ENCODE data around the gene NFASC.

NFASC gene

DNA sequence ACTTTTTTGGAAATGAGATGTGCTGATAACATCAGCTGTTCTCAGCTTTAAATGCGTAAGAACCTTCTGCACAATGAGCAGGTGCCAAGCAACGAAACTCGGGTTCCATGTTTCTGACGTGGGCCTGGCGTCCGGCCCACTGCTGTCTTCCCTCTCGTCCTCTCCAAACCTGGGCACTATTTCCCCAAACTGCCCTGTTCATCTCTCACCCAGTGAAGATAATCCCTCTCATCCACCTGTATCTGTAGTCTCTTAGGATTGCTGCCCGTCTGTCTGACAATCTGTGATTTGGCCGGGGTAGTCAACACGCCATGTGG is 122.3 kb downstream of the NFASC start:
- DNase-seq, result no peak
- H3K9me3 ChIP-seq, result no peaks in the 10 kb centered on the region
- no peak overlapping the region for H3K4me3 ChIP-seq
- H3K36me3 ChIP-seq, result peaks cover 0 to 5% (median 0%) of the 10 kb centered on the region in 3 donors
- H3K4me1 ChIP-seq, result no peaks in the 10 kb centered on the region
- H3K27me3 ChIP-seq, result no peaks in the 10 kb centered on the region
- TF ChIP-seq, protein P1, sequence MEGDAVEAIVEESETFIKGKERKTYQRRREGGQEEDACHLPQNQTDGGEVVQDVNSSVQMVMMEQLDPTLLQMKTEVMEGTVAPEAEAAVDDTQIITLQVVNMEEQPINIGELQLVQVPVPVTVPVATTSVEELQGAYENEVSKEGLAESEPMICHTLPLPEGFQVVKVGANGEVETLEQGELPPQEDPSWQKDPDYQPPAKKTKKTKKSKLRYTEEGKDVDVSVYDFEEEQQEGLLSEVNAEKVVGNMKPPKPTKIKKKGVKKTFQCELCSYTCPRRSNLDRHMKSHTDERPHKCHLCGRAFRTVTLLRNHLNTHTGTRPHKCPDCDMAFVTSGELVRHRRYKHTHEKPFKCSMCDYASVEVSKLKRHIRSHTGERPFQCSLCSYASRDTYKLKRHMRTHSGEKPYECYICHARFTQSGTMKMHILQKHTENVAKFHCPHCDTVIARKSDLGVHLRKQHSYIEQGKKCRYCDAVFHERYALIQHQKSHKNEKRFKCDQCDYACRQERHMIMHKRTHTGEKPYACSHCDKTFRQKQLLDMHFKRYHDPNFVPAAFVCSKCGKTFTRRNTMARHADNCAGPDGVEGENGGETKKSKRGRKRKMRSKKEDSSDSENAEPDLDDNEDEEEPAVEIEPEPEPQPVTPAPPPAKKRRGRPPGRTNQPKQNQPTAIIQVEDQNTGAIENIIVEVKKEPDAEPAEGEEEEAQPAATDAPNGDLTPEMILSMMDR (IDR thresholded peaks at IDR 0.05), result no peak
- intact Hi-C loops (cut with DNase I; ENCODE audit: low total_unique reads), result no loop called here
- H3K27ac ChIP-seq, result no peak overlapping the region

DNA sequence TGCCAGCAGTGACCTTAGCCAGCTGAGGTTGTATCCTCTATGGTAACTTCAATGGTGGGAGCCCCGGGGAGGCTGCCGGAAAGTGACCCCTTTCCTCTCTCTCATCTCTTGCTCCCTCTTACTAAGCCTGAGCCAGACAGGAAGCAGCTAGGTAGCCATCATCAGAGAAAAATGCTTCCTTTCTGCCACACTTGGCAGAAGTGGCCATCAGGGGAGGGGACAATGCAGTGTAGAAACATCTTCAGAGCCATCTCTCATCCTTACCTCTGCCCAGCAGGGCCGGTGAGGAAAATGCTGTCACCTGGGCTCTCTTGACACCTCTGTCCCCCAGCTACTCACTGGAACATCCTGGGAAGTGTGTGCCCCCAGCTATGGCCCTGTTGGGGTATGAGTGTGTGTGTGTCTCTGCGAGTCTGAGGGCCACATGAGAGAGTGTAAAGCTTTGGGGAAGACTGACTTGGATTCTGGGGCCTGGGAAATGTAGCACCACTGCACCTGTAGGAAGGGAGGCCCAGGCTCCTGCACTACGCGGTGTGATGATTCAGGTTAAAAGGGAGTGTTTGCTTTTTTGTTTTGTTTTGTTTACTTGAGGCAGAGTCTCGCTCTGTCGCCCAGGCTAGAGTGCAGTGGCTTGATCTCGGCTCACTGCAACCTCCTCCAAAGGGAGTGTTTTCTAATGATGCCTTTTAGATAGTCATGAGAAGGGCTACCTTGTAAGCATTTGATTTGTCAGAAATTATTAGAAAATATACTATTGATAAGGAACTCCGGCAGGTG is 123.6 kb downstream of the NFASC start:
- no peak for DNase-seq
- intact Hi-C loops (cut with DNase I; ENCODE audit: low total_unique reads), result no loop called here
- H3K36me3 ChIP-seq, result peaks cover 0 to 5% (median 3%) of the 10 kb centered on the region in 3 donors
- H3K4me1 ChIP-seq, result no peaks in the 10 kb centered on the region
- no peak overlapping the region for H3K27ac ChIP-seq
- no peaks in the 10 kb centered on the region for H3K27me3 ChIP-seq
- no peak overlapping the region for H3K4me3 ChIP-seq
- TF ChIP-seq, protein P1 (IDR thresholded peaks at IDR 0.05), result no peak
- H3K9me3 ChIP-seq, result no peaks in the 10 kb centered on the region

DNA sequence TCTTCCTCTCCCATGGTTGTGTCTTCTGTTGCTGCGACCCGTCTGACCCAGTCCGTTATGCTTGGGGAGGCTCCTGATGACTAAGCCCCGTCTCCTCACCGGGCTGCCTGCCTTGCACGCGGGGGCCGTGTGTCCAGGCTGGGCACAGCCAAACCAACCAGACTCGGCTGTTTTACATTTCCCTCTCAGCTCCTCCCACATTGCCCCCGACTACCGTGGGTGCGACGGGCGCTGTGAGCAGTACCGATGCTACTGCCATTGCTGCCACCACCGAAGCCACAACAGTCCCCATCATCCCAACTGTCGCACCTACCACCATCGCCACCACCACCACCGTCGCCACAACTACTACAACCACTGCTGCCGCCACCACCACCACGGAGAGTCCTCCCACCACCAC is 126.3 kb downstream of the NFASC start:
- intact Hi-C loops (cut with DNase I; ENCODE audit: low total_unique reads), result no loop called here
- peaks cover 0 to 6% (median 0%) of the 10 kb centered on the region in 3 donors for H3K36me3 ChIP-seq

DNA sequence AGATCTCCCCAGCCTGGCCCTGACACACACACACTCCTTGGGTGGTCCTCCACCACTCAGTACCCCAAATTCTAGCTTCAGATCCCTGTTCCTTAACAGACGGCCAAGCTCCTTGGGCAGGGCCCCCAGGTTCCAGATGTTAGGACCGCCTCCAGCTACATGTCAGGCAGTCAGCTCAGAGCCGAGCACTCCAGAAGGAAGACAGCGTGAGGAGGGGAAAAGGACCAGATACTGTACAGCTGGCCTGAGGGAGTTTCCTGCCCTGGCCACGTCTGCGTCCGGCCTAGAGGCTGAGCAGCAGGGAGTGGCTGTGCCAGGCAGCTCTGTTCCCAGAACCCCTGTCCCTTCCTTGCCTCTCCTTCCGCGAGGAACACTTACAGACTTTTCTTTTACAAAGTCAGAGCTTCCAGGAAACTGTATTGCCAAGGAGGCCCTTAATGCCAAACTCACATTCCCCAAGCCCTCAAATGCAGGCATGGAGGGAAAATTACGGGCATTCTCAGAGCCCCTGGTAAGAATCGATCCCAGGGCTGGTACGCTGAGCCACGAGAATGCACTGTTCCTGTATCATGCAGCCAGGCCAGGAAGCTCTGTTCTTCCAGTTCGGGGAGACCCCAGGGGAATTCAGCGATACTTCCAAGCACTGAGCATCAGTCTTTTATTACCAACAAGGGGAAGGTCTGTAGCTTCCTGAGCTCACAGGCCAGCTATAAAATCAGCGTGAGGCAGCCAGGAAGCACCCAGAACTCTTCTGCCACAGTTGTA is 127.1 kb downstream of the NFASC start:
- DNase-seq, result no peak
- TF ChIP-seq, protein P1 (IDR thresholded peaks at IDR 0.05), result no peak
- no peak overlapping the region for H3K4me3 ChIP-seq
- no peak overlapping the region for H3K27ac ChIP-seq
- no peaks in the 10 kb centered on the region for H3K4me1 ChIP-seq
- H3K36me3 ChIP-seq, result peaks cover 0 to 6% (median 0%) of the 10 kb centered on the region in 3 donors
- intact Hi-C loops (cut with DNase I; ENCODE audit: low total_unique reads), result no loop called here
- H3K27me3 ChIP-seq, result no peaks in the 10 kb centered on the region
- no peaks in the 10 kb centered on the region for H3K9me3 ChIP-seq

More for the DNA sequence above, 126.3 kb downstream of the NFASC start:
- no peaks in the 10 kb centered on the region for H3K4me1 ChIP-seq
- H3K27ac ChIP-seq, result no peak overlapping the region
- no peak for DNase-seq
- TF ChIP-seq, protein P1 (IDR thresholded peaks at IDR 0.05), result no peak
- H3K4me3 ChIP-seq, result no peak overlapping the region
- no peaks in the 10 kb centered on the region for H3K27me3 ChIP-seq
- H3K9me3 ChIP-seq, result no peaks in the 10 kb centered on the region

DNA sequence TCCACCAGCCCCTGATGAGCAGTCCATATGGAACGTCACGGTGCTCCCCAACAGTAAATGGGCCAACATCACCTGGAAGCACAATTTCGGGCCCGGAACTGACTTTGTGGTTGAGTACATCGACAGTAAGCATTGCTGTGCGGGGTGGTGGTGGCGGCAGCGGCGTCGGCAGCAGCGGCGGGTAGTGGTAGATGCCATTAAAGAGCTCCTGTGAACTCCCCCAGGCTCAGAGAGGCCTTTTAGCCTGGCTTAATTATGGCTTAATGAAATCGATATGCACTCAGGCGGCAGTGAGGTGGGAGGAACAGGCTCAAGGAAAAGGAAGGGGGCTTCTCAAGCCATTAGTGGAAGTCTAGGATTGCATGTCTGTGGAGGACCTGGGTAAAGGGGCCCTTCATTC is 130.5 kb downstream of the NFASC start:
- no peaks in the 10 kb centered on the region for H3K4me1 ChIP-seq
- no peaks in the 10 kb centered on the region for H3K9me3 ChIP-seq
- intact Hi-C loops (cut with DNase I; ENCODE audit: low total_unique reads), result no loop called here
- peaks cover 0 to 6% (median 0%) of the 10 kb centered on the region in 3 donors for H3K36me3 ChIP-seq
- no peak for DNase-seq
- no peak overlapping the region for H3K4me3 ChIP-seq
- TF ChIP-seq, protein P1 (IDR thresholded peaks at IDR 0.05), result no peak
- no peaks in the 10 kb centered on the region for H3K27me3 ChIP-seq
- no peak overlapping the region for H3K27ac ChIP-seq
